GM12878 (cell line): ENCODE data around the gene CD70. TPM values are rescaled to one million over a fixed set of nuclear protein-coding genes. Genes with fewer than 3 reads are reported as not detected.
A peak's percentile ranks its signal among the peaks of the same experiment; 100 is the strongest.

ENCODE experiments used
- BMI1 ChIP-seq: fragments of 450-650 bp; IDR thresholded peaks from 2 replicates; pipeline ENCODE4 v1.6.1; 2016; ENCODE audit warnings: mild to moderate bottlenecking, moderate library complexity, borderline replicate concordance
- ESRRA ChIP-seq: IDR thresholded peaks from 2 replicates; pipeline ENCODE4 v1.6.1; 2012; ENCODE audit warnings: mild to moderate bottlenecking, low read length, improper control_type of control experiment
- GATAD2B ChIP-seq: fragments of 450-650 bp; conservative IDR thresholded peaks from 2 replicates; pipeline ENCODE4 v1.6.1; 2017; ENCODE audit warnings: low read depth, mild to moderate bottlenecking, moderate library complexity
- KAT2A ChIP-seq: conservative IDR thresholded peaks from 2 replicates; pipeline ENCODE4 v1.6.1; 2011; ENCODE audit warnings: low read depth, low read length; ENCODE audit not compliant: control insufficient read depth
- RUNX3 ChIP-seq: IDR thresholded peaks from 2 replicates; pipeline ENCODE4 v1.6.1; 2012; ENCODE audit warnings: low read length, inconsistent platforms
- SMAD1 ChIP-seq: fragments of 450-650 bp; IDR thresholded peaks from 2 replicates; pipeline ENCODE4 v1.6.1; 2018; ENCODE audit warnings: mild to moderate bottlenecking, low read depth; ENCODE audit not compliant: partially characterized antibody
- SP1 ChIP-seq: IDR thresholded peaks from one replicate; pipeline ENCODE4 v1.6.1; 2011; ENCODE audit warnings: low read depth, low read length
- ZNF274 ChIP-seq: IDR thresholded peaks from one replicate; pipeline ENCODE4 v1.8.0; 2011; ENCODE audit not compliant: insufficient read length, insufficient read depth
- ZNF384 ChIP-seq: IDR thresholded peaks from 2 replicates; pipeline ENCODE4 v1.6.1; 2012; ENCODE audit warnings: low read depth, mild to moderate bottlenecking, low read length, improper control_type of control experiment, borderline replicate concordance
- polyA plus RNA-seq, 11 experiments: library from polyadenylated mRNA; depleted of rRNA in 4 of 11; unstranded in 6 of 11; stranded (reverse) in 5 of 11; fragments of >200 nt; fragmentation: Nextera tagmentation in 4 of 11; fragmentation: Illumina TruSeq in 1 of 11; extraction: Ambion mirVana in 4 of 11; extraction: Trizol in 1 of 11; gene quantifications; 1 replicate in 1 of 11; 2 replicates in 10 of 11; pipeline versions ENCODE4 v1.2.1 to v1.2.3, GENCODE V29; 2011 to 2016; ENCODE audit warnings: inconsistent platforms in 2 of 11, missing spikeins in 2 of 11, low read depth in 1 of 11
- total RNA-seq, 4 experiments: library from RNA; depleted of rRNA in 3 of 4; stranded (reverse); fragments of >200 nt in 3 of 4; fragmentation: Illumina TruSeq in 1 of 4; extraction: Trizol in 1 of 4; gene quantifications; 2 replicates each; pipeline versions ENCODE4 v1.2.1 to v1.2.3, GENCODE V29; 2013 to 2021
- TF ChIP-seq, protein P1 (sequence below): fragments of 450-650 bp; IDR thresholded peaks from 2 replicates; pipeline ENCODE4 v1.6.1; 2016; ENCODE audit warnings: mild to moderate bottlenecking, moderate library complexity, borderline replicate concordance
- TF ChIP-seq, protein P2 (sequence below): fragments of 450-650 bp; formaldehyde crosslinking; IDR thresholded peaks from 2 replicates; pipeline ENCODE4 v1.4.0; 2022; ENCODE audit warnings: mild to moderate bottlenecking, moderate library complexity
- TF ChIP-seq, protein P3 (sequence below): fragments of 450-650 bp; IDR thresholded peaks from 2 replicates; pipeline ENCODE4 v1.6.1; 2016; ENCODE audit warnings: mild to moderate bottlenecking
- TF ChIP-seq, protein P4 (sequence below): IDR thresholded peaks from 2 replicates; pipeline ENCODE4 v1.6.1; 2011; ENCODE audit warnings: borderline replicate concordance, low read depth, mild to moderate bottlenecking, moderate library complexity, low read length; ENCODE audit not compliant: insufficient read depth, poor library complexity, severe bottlenecking
- TF ChIP-seq, protein P5 (sequence below): fragments of 450-650 bp; IDR thresholded peaks from 2 replicates; pipeline ENCODE4 v1.6.1; 2018; ENCODE audit warnings: borderline replicate concordance, mild to moderate bottlenecking; ENCODE audit not compliant: partially characterized antibody
- TF ChIP-seq, protein P6 (sequence below): fragments of 150-350 bp; IDR thresholded peaks from 2 replicates; pipeline ENCODE4 v1.6.1; 2014; ENCODE audit warnings: mild to moderate bottlenecking, low read depth, low read length

CD70 gene
- total and polyA plus RNA-seq, 10 of the 15 experiments (the other 5 are each of a cell fraction or from before 2014, with no cell fraction given), result 16.4 to 441 (median 265) TPM

DNA sequence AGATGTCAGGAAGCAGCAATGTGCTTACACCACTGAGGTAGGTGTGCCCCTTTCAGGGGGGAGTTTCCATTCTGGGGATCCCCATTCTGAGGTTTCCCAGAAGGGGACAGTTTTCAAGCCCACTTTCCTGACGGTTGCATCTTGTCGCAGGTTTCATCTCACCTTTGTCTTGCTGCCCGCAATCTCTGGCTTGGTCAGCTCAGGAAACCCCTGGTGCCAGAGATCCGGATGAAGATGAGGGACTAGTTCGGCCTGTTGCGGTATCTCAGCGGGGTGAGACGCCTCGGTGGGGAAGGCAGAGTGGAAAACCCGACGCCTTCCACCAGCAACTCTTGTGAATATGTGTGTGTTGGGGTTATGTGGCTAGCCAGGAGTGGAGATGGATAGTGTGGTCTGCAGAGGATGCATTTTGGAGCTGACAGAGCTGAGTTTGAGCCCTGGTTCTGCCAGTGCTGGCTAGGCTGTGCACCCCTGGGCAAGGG, 47.0 kb downstream of the CD70 start (continued):
- TF ChIP-seq, protein P1, sequence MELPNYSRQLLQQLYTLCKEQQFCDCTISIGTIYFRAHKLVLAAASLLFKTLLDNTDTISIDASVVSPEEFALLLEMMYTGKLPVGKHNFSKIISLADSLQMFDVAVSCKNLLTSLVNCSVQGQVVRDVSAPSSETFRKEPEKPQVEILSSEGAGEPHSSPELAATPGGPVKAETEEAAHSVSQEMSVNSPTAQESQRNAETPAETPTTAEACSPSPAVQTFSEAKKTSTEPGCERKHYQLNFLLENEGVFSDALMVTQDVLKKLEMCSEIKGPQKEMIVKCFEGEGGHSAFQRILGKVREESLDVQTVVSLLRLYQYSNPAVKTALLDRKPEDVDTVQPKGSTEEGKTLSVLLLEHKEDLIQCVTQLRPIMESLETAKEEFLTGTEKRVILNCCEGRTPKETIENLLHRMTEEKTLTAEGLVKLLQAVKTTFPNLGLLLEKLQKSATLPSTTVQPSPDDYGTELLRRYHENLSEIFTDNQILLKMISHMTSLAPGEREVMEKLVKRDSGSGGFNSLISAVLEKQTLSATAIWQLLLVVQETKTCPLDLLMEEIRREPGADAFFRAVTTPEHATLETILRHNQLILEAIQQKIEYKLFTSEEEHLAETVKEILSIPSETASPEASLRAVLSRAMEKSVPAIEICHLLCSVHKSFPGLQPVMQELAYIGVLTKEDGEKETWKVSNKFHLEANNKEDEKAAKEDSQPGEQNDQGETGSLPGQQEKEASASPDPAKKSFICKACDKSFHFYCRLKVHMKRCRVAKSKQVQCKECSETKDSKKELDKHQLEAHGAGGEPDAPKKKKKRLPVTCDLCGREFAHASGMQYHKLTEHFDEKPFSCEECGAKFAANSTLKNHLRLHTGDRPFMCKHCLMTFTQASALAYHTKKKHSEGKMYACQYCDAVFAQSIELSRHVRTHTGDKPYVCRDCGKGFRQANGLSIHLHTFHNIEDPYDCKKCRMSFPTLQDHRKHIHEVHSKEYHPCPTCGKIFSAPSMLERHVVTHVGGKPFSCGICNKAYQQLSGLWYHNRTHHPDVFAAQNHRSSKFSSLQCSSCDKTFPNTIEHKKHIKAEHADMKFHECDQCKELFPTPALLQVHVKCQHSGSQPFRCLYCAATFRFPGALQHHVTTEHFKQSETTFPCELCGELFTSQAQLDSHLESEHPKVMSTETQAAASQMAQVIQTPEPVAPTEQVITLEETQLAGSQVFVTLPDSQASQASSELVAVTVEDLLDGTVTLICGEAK, result no peak
- TF ChIP-seq ESRRA (no peak), KAT2A (no peak), SMAD1 (no peak), RUNX3 (peak; percentile 92), ZNF274 (no peak), BMI1 (no peak), SP1 (no peak), GATAD2B (no peak; the same call in none of the 2 replicates), ZNF384 (no peak)
- TF ChIP-seq, protein P2, sequence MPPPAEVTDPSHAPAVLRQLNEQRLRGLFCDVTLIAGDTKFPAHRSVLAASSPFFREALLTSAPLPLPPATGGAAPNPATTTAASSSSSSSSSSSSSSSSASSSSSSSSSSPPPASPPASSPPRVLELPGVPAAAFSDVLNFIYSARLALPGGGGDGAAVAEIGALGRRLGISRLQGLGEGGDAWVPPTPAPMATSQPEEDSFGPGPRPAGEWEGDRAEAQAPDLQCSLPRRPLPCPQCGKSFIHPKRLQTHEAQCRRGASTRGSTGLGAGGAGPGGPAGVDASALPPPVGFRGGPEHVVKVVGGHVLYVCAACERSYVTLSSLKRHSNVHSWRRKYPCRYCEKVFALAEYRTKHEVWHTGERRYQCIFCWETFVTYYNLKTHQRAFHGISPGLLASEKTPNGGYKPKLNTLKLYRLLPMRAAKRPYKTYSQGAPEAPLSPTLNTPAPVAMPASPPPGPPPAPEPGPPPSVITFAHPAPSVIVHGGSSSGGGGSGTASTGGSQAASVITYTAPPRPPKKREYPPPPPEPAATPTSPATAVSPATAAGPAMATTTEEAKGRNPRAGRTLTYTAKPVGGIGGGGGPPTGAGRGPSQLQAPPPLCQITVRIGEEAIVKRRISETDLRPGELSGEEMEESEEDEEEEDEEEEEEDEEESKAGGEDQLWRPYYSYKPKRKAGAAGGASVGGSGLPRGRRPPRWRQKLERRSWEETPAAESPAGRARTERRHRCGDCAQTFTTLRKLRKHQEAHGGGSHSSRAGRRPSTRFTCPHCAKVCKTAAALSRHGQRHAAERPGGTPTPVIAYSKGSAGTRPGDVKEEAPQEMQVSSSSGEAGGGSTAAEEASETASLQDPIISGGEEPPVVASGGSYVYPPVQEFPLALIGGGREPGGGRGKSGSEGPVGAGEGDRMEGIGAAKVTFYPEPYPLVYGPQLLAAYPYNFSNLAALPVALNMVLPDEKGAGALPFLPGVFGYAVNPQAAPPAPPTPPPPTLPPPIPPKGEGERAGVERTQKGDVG (CRISPR knock-in tag), result no peak
- TF ChIP-seq, protein P3, sequence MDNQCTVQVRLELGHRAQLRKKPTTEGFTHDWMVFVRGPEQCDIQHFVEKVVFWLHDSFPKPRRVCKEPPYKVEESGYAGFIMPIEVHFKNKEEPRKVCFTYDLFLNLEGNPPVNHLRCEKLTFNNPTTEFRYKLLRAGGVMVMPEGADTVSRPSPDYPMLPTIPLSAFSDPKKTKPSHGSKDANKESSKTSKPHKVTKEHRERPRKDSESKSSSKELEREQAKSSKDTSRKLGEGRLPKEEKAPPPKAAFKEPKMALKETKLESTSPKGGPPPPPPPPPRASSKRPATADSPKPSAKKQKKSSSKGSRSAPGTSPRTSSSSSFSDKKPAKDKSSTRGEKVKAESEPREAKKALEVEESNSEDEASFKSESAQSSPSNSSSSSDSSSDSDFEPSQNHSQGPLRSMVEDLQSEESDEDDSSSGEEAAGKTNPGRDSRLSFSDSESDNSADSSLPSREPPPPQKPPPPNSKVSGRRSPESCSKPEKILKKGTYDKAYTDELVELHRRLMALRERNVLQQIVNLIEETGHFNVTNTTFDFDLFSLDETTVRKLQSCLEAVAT, result 0 out of 2 replicates have a peak, but pooled peaks have one; percentile 76
- TF ChIP-seq, protein P4, sequence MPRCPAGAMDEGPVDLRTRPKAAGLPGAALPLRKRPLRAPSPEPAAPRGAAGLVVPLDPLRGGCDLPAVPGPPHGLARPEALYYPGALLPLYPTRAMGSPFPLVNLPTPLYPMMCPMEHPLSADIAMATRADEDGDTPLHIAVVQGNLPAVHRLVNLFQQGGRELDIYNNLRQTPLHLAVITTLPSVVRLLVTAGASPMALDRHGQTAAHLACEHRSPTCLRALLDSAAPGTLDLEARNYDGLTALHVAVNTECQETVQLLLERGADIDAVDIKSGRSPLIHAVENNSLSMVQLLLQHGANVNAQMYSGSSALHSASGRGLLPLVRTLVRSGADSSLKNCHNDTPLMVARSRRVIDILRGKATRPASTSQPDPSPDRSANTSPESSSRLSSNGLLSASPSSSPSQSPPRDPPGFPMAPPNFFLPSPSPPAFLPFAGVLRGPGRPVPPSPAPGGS, result no peak
- TF ChIP-seq, protein P5, sequence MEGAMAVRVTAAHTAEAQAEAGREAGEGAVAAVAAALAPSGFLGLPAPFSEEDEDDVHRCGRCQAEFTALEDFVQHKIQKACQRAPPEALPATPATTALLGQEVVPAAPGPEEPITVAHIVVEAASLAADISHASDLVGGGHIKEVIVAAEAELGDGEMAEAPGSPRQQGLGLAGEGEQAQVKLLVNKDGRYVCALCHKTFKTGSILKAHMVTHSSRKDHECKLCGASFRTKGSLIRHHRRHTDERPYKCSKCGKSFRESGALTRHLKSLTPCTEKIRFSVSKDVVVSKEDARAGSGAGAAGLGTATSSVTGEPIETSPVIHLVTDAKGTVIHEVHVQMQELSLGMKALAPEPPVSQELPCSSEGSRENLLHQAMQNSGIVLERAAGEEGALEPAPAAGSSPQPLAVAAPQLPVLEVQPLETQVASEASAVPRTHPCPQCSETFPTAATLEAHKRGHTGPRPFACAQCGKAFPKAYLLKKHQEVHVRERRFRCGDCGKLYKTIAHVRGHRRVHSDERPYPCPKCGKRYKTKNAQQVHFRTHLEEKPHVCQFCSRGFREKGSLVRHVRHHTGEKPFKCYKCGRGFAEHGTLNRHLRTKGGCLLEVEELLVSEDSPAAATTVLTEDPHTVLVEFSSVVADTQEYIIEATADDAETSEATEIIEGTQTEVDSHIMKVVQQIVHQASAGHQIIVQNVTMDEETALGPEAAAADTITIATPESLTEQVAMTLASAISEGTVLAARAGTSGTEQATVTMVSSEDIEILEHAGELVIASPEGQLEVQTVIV, result no peak
- TF ChIP-seq, protein P6, sequence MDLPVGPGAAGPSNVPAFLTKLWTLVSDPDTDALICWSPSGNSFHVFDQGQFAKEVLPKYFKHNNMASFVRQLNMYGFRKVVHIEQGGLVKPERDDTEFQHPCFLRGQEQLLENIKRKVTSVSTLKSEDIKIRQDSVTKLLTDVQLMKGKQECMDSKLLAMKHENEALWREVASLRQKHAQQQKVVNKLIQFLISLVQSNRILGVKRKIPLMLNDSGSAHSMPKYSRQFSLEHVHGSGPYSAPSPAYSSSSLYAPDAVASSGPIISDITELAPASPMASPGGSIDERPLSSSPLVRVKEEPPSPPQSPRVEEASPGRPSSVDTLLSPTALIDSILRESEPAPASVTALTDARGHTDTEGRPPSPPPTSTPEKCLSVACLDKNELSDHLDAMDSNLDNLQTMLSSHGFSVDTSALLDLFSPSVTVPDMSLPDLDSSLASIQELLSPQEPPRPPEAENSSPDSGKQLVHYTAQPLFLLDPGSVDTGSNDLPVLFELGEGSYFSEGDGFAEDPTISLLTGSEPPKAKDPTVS, result no peak
